Common myeloid progenitor, CD34-positive (primary cell): ENCODE measurements around the gene KDM2A.

Experiments used
- CTCF ChIA-PET: fragments of 350-600 bp; sonication (Branson Sonifier 250); formaldehyde crosslinking; loops from one replicate; lab custom pipeline; 2021; ENCODE audit warnings: antibody characterized with exemption; lab: Charles Lee
- POLR2A ChIA-PET: fragments of 350-600 bp; sonication (Branson Sonifier 250); formaldehyde crosslinking; loops from one replicate; lab custom pipeline; 2021; ENCODE audit warnings: antibody characterized with exemption; lab: Charles Lee
- DNase-seq, 3 donors: peaks; one replicate each; pipeline versions ENCODE4 v3.0.0 to v3.0.0-alpha.2; 2013
- H3K27ac ChIP-seq, 2 experiments: 1 replicate in 1 of 2; 2 replicates in 1 of 2; pipeline ENCODE4 v1.7.0; 2013; ENCODE audit warnings: inconsistent platforms in 2 of 2, low read length in 2 of 2, mild to moderate bottlenecking in 2 of 2, low read depth in 1 of 2, moderate library complexity in 1 of 2; ENCODE audit not compliant: severe bottlenecking in 2 of 2, insufficient read depth in 1 of 2, poor library complexity in 1 of 2
- H3K27me3 ChIP-seq, 5 experiments: replicated peaks in 2 of 5; 1 replicate in 3 of 5; 2 replicates in 2 of 5; pipeline versions ENCODE4 v1.6.1 to v1.7.0; 2013; ENCODE audit warnings: low read length in 4 of 5, mild to moderate bottlenecking in 2 of 5, moderate library complexity in 2 of 5, inconsistent platforms in 1 of 5; ENCODE audit not compliant: insufficient read depth in 5 of 5, control insufficient read depth in 4 of 5
- H3K36me3 ChIP-seq, 4 experiments: 1 replicate in 2 of 4; 2 replicates in 2 of 4; pipeline versions ENCODE4 v1.6.1 to v1.7.0; 2013; ENCODE audit warnings: low read length in 3 of 4, control low read depth in 1 of 4, mild to moderate bottlenecking in 1 of 4; ENCODE audit not compliant: control insufficient read depth in 4 of 4, insufficient read depth in 4 of 4
- H3K4me1 ChIP-seq, 4 experiments: 1 replicate in 3 of 4; 2 replicates in 1 of 4; pipeline versions ENCODE4 v1.6.1 to v1.7.1; 2013; ENCODE audit warnings: low read length in 3 of 4, mild to moderate bottlenecking in 3 of 4, control low read depth in 1 of 4, inconsistent platforms in 1 of 4, moderate library complexity in 1 of 4; ENCODE audit not compliant: control insufficient read depth in 4 of 4, insufficient read depth in 4 of 4; ENCODE audit errors: control extremely low read depth in 1 of 4
- H3K4me3 ChIP-seq, 7 experiments: 1 replicate in 4 of 7; 2 replicates in 3 of 7; pipeline versions ENCODE4 v1.5.1 to v1.7.0; 2013; ENCODE audit warnings: mild to moderate bottlenecking in 7 of 7, low read length in 6 of 7, moderate library complexity in 6 of 7, inconsistent platforms in 2 of 7, low read depth in 2 of 7, control low read depth in 1 of 7; ENCODE audit not compliant: insufficient read depth in 4 of 7, control insufficient read depth in 1 of 7; ENCODE audit errors: extremely low read depth in 1 of 7
- H3K9me3 ChIP-seq, 5 experiments: 1 replicate in 4 of 5; 2 replicates in 1 of 5; pipeline versions ENCODE4 v1.6.1 to v1.7.1; 2013; ENCODE audit warnings: low read length in 4 of 5, mild to moderate bottlenecking in 2 of 5, inconsistent platforms in 1 of 5, low read depth in 1 of 5, moderate library complexity in 1 of 5; ENCODE audit not compliant: control insufficient read depth in 4 of 5, insufficient read depth in 2 of 5; ENCODE audit errors: control extremely low read depth in 1 of 5
- WGBS: methylation state at CpG from one replicate; pipeline ENCODE4 v1.1.5; 2013; ENCODE audit not compliant: insufficient coverage; 5-methylcytosine and 5-hydroxymethylcytosine counted together

KDM2A gene

DNA sequence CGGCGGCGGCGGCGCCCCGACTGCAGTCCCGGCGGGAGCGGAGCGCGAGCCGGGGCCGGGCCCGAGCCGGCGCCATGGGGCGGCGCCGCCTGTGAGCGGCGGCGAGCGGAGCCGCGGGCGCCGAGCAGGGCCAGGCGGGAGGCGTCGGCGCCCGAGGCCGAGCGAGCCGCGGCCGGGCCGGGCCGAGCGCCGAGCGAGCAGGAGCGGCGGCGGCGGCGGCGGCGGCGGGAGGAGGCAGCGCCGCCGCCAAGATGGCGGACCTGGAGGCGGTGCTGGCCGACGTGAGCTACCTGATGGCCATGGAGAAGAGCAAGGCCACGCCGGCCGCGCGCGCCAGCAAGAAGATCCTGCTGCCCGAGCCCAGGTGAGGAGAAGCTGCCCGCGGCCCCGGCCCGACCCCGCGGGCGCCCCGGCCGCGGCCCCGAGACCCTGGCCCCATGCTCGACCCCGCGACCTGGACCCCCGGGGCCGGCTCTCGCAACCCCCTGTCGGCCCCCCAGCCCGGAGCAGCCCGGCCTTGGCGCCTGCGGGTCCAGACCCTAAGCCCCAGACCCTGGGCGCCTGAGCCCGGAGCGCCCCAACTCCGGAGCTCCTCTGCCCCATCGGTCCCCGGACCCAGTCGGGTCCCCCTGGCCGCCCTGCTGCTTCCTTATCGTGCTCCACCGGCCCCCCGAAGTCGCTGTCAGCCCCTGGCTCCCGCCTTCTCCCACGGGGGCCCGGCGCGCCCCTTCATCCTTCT is 147.6 kb downstream of the KDM2A start, which contains the start of gene GRK2:
GRK2 (plus strand) TSS at position 25 of the 739 bp plus-strand sequence; CDS start at position 252, 227 bp downstream.
- Histone ChIP-seq H3K36me3 (peaks cover 0 to 45% (median 15%) of the 10 kb centered on the region in 4 experiments), H3K9me3 (no peaks in the 10 kb centered on the region), H3K27me3 (no peaks in the 10 kb centered on the region), H3K27ac (peak within 1 kb of the TSS; percentile 75 to 87), H3K4me3 (peak within 1 kb of the TSS; percentile 74 to 99 (median 91)), H3K4me1 (peaks cover 6 to 78% (median 76%) of the 10 kb centered on the region in 4 experiments)
- ChIA-PET POLR2A (interaction anchor here (0.8 to 9.0 kb wide), 6 partner anchors 12 to 51 kb away, joined by 3 to 147 read pairs (median 16); partner anchors contain the start of genes ANKRD13D and SSH3), CTCF (interaction anchor here (0.7 to 7.8 kb wide), 8 partner anchors 11 to 56 kb away, joined by 3 to 64 read pairs (median 7); partner anchors contain the start of gene ANKRD13D)
- 0% methylated on average over 97 of the region's 103 CpGs for whole genome bisulfite sequencing
- DNase-seq = peak in 2 of 3 donors; percentile 62 to 71

DNA sequence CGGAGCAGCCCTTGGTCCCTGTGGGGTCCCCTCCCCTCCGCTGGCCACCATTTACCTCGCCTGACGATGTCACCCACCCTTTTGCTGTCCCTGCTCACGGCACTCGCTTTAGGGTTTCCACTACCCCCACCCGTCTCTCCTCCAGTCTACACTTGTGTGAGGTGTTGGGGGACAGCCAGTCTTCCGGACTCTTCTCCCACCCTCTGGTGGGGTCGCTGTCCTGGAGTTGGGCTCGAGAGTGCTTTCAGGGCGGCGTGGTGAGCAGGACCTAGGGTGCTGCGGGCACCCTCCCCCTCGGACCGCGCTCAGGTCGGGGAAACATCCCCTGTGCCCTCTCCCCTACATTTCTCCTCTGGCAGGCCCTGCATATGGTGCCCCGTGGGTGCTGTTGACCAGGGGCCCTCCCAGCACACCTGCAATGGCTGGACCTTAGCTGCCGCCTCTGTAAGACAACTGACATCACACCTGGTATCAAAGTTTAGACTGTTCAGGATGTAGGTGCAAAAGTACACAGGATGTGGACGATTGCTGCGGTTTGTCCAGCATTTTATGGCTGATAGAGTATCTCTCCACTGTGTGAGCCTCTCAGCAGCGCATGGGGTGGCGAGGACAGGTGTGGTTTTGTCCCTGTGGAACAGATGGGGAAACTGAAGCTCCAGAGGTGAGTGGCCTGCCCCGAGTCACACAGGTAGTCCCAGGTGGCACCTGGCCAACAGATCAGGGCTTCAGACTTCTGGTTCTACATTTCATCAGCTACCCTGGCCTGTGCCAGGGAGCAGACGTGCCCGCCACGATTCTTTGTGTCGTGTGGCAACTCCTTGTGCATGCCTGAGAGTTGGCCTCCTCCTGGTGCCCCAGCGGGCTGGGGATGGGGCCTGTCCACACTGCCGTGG is 148.4 kb downstream of the KDM2A start:
- no peaks in the 10 kb centered on the region for H3K9me3 ChIP-seq
- peak overlapping the region; percentile 74 to 99 (median 91) for H3K4me3 ChIP-seq
- DNase-seq = no peak
- under 1% methylated on average over 22 of the region's 30 CpGs for WGBS
- peaks cover 6 to 78% (median 76%) of the 10 kb centered on the region in 4 experiments for H3K4me1 ChIP-seq
- peaks cover 0 to 53% (median 20%) of the 10 kb centered on the region in 4 experiments for H3K36me3 ChIP-seq
- peak overlapping the region; percentile 75 to 87 for H3K27ac ChIP-seq
- POLR2A ChIA-PET = interaction anchor here (0.9 to 9.0 kb wide), 6 partner anchors 11 to 50 kb away, joined by 3 to 147 read pairs (median 16); partner anchors contain the start of genes ANKRD13D and SSH3
- CTCF ChIA-PET = interaction anchor here (0.7 to 7.8 kb wide), 13 partner anchors 10 to 115 kb away, joined by 3 to 64 read pairs (median 7); partner anchors contain the start of gene ANKRD13D
- no peaks in the 10 kb centered on the region for H3K27me3 ChIP-seq

- CTCF ChIA-PET = interaction anchor here (0.7 to 7.8 kb wide), 13 partner anchors 9 to 114 kb away, joined by 3 to 64 read pairs (median 6); partner anchors contain the start of gene ANKRD13D
- POLR2A ChIA-PET = interaction anchor here (1.6 to 9.0 kb wide), 4 partner anchors 10 to 50 kb away, joined by 6 to 147 read pairs (median 42); partner anchors contain the start of gene ANKRD13D
- H3K27me3 ChIP-seq = no peaks in the 10 kb centered on the region
These were observed 149.3 kb downstream of the KDM2A start for GRCh38 chr11:67268081-67268961.

DNA sequence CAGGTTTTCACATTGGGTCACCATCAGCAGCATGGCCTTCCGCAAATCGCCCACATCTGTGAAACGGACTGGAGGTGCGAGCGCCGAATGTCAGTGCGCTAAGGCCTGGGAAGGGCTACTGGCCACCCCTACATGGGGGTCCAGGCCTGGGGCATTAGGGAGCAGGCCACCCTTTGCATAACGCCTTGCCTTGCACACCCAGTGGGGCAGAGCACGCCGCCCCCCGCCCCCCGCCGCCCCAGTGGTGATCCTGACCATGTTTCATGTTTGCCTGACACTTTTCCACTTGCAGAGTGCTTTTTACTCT is 149.9 kb downstream of the KDM2A start:
- DNase-seq = no peak
- H3K4me3 ChIP-seq = peak overlapping the region in 6 of 7 experiments; percentile 65 to 99 (median 94)
- peak overlapping the region in 1 of 2 experiments; percentile 81 for H3K27ac ChIP-seq
- POLR2A ChIA-PET = interaction anchor here (3.2 to 9.0 kb wide), 3 partner anchors 10 to 49 kb away, joined by 26 to 147 read pairs (median 58); partner anchors contain the start of gene ANKRD13D
- H3K27me3 ChIP-seq = no peaks in the 10 kb centered on the region
- CTCF ChIA-PET = interaction anchor here (1.0 to 7.8 kb wide), 6 partner anchors 9 to 52 kb away, joined by 3 to 64 read pairs (median 24); partner anchors contain the start of gene ANKRD13D
- H3K4me1 ChIP-seq = peaks cover 8 to 78% (median 76%) of the 10 kb centered on the region in 4 experiments
- H3K36me3 ChIP-seq = peaks cover 0 to 68% (median 27%) of the 10 kb centered on the region in 4 experiments
- WGBS = 64% methylated on average over 10 of the region's 13 CpGs
- no peaks in the 10 kb centered on the region for H3K9me3 ChIP-seq

More at GRCh38 chr11:67268081-67268961, 149.3 kb downstream of the KDM2A start:
- Histone ChIP-seq H3K4me3 (peak overlapping the region; percentile 74 to 99 (median 91)), H3K27ac (peak overlapping the region; percentile 75 to 87), H3K9me3 (no peaks in the 10 kb centered on the region), H3K4me1 (peaks cover 8 to 78% (median 76%) of the 10 kb centered on the region in 4 experiments), H3K36me3 (peaks cover 0 to 62% (median 27%) of the 10 kb centered on the region in 4 experiments)
- WGBS = 0% methylated on average over 14 of the region's 21 CpGs
- DNase-seq = peak; percentile 79 to 95 (median 93)

GRCh38 chr11:67269401-67270255 is 150.6 kb downstream of the KDM2A start:
- DNase-seq = no peak

More at GRCh38 chr11:67269401-67270255, 150.6 kb downstream of the KDM2A start:
- POLR2A ChIA-PET = interaction anchor here (1.6 to 9.0 kb wide), 3 partner anchors 8 to 19 kb away, joined by 4 to 147 read pairs (median 58); partner anchors contain the start of gene ANKRD13D
- Histone ChIP-seq H3K9me3 (no peaks in the 10 kb centered on the region), H3K27ac (peak overlapping the region; percentile 41 to 81), H3K27me3 (no peaks in the 10 kb centered on the region), H3K36me3 (peaks cover 0 to 75% (median 27%) of the 10 kb centered on the region in 4 experiments), H3K4me3 (peak overlapping the region in 6 of 7 experiments; percentile 65 to 99 (median 94)), H3K4me1 (peaks cover 9 to 83% (median 81%) of the 10 kb centered on the region in 4 experiments)
- 5% methylated on average over 13 of the region's 15 CpGs for WGBS
- CTCF ChIA-PET = interaction anchor here (1.0 to 7.8 kb wide), 5 partner anchors 9 to 46 kb away, joined by 3 to 64 read pairs (median 43); partner anchors contain the start of gene ANKRD13D
